ENCODE results near the gene CDC25B.

CDC25B gene

DNA sequence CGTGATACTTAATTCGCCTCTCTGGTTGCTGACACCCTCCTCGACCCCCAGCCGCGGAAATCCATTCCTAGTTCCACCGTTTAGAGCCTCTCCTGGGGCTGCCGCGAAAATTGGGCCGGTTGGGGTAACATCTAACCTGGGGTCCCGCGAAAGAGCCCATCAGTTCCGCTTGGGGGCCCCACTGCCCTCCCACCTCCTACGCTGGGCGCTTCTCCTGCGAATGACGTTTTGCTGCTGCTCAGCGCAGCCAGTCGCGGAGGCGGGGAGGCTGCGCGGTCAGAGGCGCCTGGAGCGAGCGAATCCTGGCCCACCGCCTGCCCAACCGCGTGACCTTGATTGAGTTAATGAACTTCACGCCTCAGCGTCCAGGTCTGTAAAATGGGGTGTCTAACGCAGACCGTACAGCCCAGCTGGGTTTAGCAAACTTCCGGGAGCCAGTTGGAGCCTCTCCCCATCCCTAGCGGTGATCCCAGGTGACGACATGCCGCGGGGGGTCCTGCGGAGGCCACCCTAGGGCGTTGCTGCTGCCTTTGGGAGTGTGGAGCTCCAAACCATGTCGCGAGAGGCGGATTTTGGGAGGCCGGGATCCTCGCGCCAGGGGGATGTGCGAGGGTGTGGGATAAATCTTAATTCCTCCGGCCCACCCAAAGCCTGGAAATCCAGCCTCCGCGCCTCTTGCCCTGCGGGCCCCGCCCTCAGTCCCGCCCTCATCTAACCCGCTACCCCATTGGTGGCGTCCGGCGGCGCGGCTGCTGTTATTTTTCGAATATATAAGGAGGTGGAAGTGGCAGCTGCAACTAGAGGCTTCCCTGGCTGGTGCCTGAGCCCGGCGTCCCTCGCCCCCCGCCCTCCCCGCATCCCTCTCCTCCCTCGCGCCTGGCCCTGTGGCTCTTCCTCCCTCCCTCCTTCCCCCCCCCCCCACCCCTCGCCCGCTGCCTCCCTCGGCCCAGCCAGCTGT lies at the start of gene CDC25B:
CDC25B (plus strand) TSS at position 800 of the 958 bp plus-strand sequence. CDS start 222 bp downstream, outside the sequence.
- peak; percentile 84 to 91 for DNase-seq

- no peak for DNase-seq
Measured at GRCh38 chr20:3747471-3747870, 48.6 kb upstream of the CDC25B start.

DNA sequence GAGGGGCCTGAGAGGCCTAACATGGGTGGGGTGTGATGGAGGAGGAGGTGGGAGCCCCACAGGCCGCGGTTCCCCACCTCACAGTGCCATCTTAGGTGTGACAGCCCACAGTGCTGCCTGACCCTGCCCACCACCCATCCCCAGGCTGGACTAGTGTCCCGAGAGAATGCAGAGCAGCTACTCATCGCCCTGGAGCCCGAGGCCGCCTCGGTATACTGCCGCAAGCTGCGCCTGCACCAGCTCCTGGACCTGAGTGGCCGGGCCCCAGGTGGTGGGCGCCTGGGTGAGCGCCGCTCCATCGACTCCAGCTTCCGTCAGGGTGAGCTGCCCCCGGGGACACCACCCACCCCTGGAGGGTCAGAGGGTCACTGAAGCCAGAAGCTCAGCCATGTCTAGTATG lies 48.0 kb upstream of the CDC25B start:
- DNase-seq: no peak

DNA sequence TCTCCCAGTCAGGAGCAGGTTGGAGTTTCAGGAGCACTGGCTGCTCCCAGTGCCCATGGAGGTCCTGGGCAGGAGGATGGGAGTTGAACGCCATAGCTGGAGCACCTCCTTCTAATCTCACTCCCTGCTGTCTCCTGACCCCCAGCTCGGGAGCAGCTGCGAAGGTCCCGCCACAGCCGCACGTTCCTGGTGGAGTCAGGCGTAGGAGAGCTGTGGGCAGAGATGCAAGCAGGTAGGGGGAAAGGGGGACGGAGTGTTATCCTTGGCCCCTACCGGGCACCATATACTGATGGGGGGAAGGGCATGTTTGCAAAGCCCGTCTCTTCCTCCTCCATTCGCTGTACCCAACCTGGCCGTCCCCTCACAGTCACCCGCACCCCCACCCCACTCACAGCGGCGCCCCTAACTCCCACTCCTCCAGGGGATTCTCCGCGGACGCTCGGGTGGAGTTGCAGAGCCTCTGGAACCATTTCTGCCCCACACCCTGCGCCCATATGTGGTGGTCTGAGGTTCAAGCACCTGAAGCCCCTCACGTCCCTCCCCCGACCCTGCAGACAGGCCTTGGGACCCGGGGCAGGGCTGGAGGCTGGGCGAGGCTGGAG lies 46.9 kb upstream of the CDC25B start:
- DNase-seq: no peak

- peak; percentile 27 to 42 for DNase-seq
Measured at GRCh38 chr20:3749689-3750531, 46.2 kb upstream of the CDC25B start.

- no peak for DNase-seq
Measured at GRCh38 chr20:3751305-3751674, 44.8 kb upstream of the CDC25B start.

GRCh38 chr20:3751675-3752385 lies 44.3 kb upstream of the CDC25B start:
- DNase-seq: peak; percentile 55 to 75

DNA sequence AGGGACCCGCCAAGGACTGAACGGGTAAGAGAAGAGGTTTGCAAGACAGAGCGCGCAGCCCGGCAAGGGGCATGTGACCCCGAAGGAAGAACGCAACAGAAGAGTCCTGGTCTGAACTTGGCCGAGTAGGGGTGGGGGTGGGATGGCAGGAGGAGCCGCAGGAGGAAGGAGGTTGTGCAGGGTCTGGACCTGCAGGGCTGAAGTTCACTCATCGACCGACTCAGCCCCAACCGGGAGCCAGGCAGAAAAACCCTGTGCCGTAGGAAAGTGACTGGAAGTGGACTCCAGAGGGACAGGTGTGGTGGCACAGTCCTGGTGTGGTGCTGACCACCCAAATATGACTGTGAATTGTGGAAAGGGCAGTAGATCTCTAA lies 43.7 kb upstream of the CDC25B start:
- DNase-seq: no peak

GRCh38 chr20:3753098-3753497 lies 43.0 kb upstream of the CDC25B start:
- peak; percentile 62 to 74 for DNase-seq

GRCh38 chr20:3753501-3754275 lies 42.4 kb upstream of the CDC25B start:
- no peak for DNase-seq

- no peak for DNase-seq
Measured at GRCh38 chr20:3754276-3754630, 41.9 kb upstream of the CDC25B start.

- DNase-seq: no peak
Measured at GRCh38 chr20:3755269-3755668, 40.8 kb upstream of the CDC25B start.

DNA sequence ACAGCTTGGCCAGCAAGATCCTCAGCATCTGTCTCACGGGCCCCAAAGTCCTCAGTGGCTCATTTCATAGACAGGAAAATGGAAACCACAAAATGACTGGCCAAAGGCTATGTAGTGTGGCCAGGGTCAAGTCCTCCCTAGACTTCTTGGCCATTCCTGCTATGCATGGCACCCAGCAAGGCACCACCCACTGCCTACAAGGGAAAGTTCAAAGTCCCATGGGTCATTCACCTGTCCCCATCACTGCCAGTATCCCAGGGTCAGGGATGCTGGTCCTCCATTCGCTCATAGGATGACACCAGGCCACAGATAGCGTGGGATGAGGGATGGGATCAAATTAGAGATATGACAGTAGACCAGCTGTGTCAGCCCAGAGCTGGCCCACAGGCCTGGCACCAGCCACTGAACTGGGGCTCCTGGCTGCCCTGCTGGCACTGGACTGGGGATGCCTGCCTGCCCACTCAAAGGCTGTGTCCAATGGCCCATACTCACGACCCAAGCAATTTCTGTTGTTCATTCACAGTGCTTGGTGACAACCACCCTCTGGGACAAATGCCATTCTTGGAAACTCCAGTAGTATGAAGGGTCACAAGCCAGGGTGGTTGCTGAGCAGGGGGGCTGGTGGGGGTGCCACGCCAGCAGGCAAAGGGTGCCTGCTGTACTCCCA lies 40.2 kb upstream of the CDC25B start:
- no peak for DNase-seq

DNA sequence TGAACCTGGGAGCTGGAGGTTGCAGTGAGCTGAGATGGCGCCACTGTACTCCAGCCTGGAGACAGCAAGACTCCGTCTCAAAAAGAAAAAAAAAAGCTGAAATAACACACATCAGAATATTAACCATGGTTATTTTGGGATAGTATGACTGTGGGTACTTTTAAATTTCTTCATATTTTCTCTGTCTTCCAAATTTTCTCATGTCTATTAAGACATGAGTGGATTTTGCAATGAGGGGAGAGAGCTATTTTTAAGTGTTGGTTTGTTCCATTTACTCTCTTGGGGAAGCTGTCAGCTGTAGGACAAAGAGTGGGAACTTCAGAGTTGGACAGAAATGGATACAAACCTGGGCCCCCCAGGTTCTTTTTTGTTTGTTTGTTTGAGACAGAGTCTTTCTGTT lies 38.8 kb upstream of the CDC25B start:
- DNase-seq: no peak

DNA sequence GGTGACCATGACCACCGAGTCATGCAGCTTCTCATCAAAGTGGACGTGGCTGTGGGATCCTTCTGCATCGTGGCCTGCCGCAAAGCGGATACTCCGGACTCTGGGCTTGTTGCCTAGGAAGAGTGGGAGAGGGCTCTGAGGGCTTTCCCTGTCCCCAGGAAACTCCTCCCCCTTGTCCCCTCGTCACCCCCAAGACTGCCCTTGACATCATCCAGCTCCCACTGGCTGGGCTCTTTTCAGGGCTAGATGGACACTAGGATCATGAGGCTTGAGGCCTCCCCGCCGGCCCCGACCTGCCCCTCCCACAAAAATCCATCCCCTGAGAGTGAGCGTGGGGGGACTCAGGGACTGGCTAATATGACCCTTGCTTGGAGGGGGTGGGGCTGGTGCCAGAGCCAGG lies 37.5 kb upstream of the CDC25B start:
- no peak for DNase-seq

DNA sequence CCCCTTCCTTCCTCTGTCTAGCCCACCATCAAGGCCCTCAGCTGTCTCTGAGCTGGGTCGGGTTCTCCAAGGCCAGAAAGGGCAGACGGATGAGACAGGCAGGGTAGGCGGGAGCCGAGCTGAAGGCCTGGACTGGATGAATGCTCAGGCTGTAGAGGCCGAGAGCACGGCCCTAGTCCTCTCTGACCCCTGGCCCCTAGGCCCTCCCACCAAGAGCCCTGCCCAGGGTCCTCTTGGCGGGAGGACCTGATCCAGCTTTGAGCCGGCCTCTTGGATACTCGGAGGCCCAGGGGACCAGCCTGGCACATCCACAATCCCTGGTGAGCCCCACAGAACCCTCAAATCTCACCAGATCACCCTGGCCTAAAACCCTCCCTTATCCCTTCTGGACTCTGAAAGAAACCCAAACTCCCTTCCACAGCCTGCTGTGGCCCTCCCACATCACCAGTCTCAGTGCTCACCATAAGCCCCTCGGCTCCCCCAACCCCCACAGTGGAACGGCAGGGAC lies 36.7 kb upstream of the CDC25B start:
- no peak for DNase-seq

- DNase-seq: no peak
Measured at GRCh38 chr20:3759884-3760283, 36.2 kb upstream of the CDC25B start.

- no peak for DNase-seq
Measured at GRCh38 chr20:3760655-3761348, 35.3 kb upstream of the CDC25B start.

DNA sequence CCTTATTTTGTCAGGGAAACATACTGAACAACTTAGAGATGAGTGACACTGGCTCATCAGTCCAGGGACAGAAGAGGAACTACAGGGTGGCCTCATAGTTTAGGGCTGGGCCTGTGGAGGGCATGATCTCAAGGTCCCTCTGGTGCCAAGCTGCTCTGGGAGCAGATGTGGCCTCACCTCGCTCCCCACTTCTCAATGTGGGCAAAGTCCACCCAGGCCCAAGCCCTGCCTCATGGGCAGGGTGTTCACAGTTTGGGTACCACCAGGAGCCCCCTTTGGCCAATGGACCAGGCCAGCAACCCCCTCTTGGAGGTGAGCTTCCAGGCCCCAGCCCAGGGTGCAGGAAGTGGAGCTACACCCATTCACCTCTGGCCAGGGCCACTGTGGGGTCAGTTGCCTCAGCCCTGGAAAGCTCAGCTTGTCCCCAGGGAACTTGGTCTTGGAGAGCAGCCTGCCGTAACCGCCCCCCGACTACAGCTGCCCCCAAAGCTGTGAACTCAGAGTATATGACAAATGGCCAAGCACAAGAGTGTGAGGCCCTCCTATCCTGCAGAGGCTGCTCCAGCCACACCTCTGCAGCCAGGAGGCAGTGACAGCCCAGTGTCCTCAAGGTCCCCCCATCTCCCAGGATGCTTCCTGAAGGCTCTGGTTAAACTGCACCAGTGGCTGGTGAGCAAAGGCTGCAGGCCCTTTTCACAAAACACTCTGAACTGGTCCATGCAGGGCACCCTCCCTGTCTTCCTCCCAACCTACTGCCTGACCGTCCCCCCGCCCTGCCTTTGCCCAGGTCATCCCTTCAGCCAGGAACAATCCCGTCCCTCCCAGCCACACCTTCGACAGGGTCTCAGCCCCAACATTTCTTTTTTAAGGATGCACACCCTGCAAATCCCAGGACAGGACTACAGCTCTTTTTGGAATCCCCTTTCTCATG lies 32.2 kb upstream of the CDC25B start:
- DNase-seq: no peak
